Adrenal gland (tissue), 12 donors: ENCODE results near the gene SDR42E2. TPM values are rescaled to one million over a fixed set of nuclear protein-coding genes. Genes with fewer than 3 reads are reported as not detected.
A peak's percentile ranks its signal among the peaks of the same experiment; 100 is the strongest.

ENCODE experiments used
- DNase-seq, 7 donors: peaks; one replicate each; pipeline ENCODE4 v3.0.0-alpha.2; 2019 to 2020
- H3K27ac ChIP-seq, 5 donors: fragments of 200-600 bp; sonication (generic) in 4 of 5; 1 replicate in 3 of 5; 2 replicates in 2 of 5; pipeline versions ENCODE4 v1.5.1 to v1.8.0; 2016 to 2020; ENCODE audit warnings: mild to moderate bottlenecking in 1 of 5
- H3K27me3 ChIP-seq: fragments of 200-600 bp; 2 replicates; pipeline ENCODE4 v1.8.0; 2021
- H3K36me3 ChIP-seq, 2 donors: fragments of 200-600 bp; replicated peaks in 1 of 2; 1 replicate in 1 of 2; 2 replicates in 1 of 2; pipeline versions ENCODE4 v1.5.1 to v1.8.0; 2018 to 2022
- H3K4me1 ChIP-seq, 2 donors: fragments of 200-600 bp; replicated peaks in 1 of 2; 1 replicate in 1 of 2; 2 replicates in 1 of 2; pipeline versions ENCODE4 v1.5.1 to v1.8.0; 2018 to 2021
- H3K4me3 ChIP-seq, 4 donors: fragments of 200-600 bp; sonication (generic) in 3 of 4; one replicate each; pipeline ENCODE4 v1.5.1; 2016 to 2018
- H3K9me3 ChIP-seq, 3 donors: fragments of 200-600 bp; sonication (generic) in 1 of 3; replicated peaks in 1 of 3; 1 replicate in 2 of 3; 2 replicates in 1 of 3; pipeline versions ENCODE4 v1.5.1 to v1.8.0; 2016 to 2021
- POLR2A ChIP-seq, 2 donors: fragments of 450-650 bp; IDR thresholded peaks; one replicate each; pipeline ENCODE4 v1.6.1; 2017; ENCODE audit warnings: antibody characterized with exemption in 2 of 2, mild to moderate bottlenecking in 2 of 2, moderate library complexity in 1 of 2
- WGBS, 4 donors: extraction: QIAGEN DNeasy Blood & Tissue Kit in 2 of 4; methylation state at CpG; one replicate each; pipeline versions ENCODE4 v1.1.5 to v1.1.7; 2013 to 2017; 5-methylcytosine and 5-hydroxymethylcytosine counted together
- intact Hi-C, 2 donors: fragments of 100-400 bp; cut with DNase I; formaldehyde crosslinking; loops; one replicate each; pipeline versions ENCODE4 v1.14.1 to v1.15.0; 2022 to 2023
- polyA plus RNA-seq, 3 donors: library from polyadenylated mRNA; stranded (reverse); fragments of 200-250 nt in 2 of 3; fragments of 350-450 nt in 1 of 3; fragmentation: Illumina TruSeq in 1 of 3; extraction: RNeasy Lipid Tissue Mini Kit (QIAGEN cat#74804) in 1 of 3; gene quantifications; one replicate each; pipeline ENCODE4 v1.2.3, GENCODE V29; 2013 to 2014
- total RNA-seq, 9 donors: library from RNA; depleted of rRNA in 4 of 9; stranded (reverse); fragments of >200 nt in 4 of 9; fragments of 120-200 nt in 1 of 9; fragmentation: NEBNext Ultra II Directional in 1 of 9; extraction: Animal tissue kit (Norgen Biotek cat#: 25700) in 1 of 9; gene quantifications; one replicate each; pipeline versions ENCODE4 v1.1.0 to v1.2.4, GENCODE V29; 2013 to 2023
- TF ChIP-seq, protein P1 (sequence below), 6 experiments: fragments of 450-650 bp in 4 of 6; fragments of 200-600 bp in 2 of 6; sonication (generic) in 1 of 6; IDR thresholded peaks; 1 replicate in 5 of 6; 2 replicates in 1 of 6; pipeline versions ENCODE4 v1.5.1 to v1.8.0; 2016 to 2021; ENCODE audit warnings: antibody characterized with exemption in 6 of 6, mild to moderate bottlenecking in 2 of 6, moderate library complexity in 1 of 6
- donor health status: healthy with polysubstance abuse.
- donor health status: Bipolar disorder and iron deficiency.
- donor health status: DM: yes; HTN: yes; CAD: no.
- donor health status: DM: no; HTN: no; CAD: no.
- donor health status: DM: no; HTN: no; CAD: no.
- donor health status: DM: yes; HTN: yes; CAD: no.

SDR42E2 gene
- total and polyA plus RNA-seq, 12 donors = 0.08 to 0.10 TPM; not detected in 10

DNA sequence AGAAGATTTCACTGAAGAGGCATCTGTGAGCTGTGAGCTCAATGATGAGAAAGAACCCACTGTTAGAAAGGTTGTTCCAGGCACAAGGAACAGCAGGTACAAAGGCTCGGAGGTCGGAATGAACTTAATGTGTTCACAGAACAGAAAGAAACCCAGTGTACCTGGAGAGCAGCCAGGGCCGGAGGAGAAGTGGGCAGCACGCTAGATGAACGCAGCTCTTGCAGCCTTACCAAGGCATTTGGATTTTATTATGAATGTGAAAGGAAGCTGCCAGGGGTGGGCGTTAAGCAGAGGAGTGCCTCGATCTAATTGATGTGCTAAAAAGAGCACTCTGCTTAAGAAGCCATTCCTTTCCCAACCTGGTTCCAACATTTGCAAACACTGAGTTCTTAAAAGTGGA, 62.8 kb downstream of the SDR42E2 start:
- WGBS, 4 donors = 74 to 88% (median 84%) methylated on average over 7 of the region's 7 CpGs
- H3K27me3 ChIP-seq = no peaks in the 10 kb centered on the region
- no peak for DNase-seq
- H3K4me1 ChIP-seq = peaks cover 0 to 15% of the 10 kb centered on the region in 2 donors
- no peak overlapping the region for H3K27ac ChIP-seq
- H3K9me3 ChIP-seq = no peaks in the 10 kb centered on the region
- H3K36me3 ChIP-seq = peaks cover 0 to 24% of the 10 kb centered on the region in 2 donors
- TF ChIP-seq, protein P1, sequence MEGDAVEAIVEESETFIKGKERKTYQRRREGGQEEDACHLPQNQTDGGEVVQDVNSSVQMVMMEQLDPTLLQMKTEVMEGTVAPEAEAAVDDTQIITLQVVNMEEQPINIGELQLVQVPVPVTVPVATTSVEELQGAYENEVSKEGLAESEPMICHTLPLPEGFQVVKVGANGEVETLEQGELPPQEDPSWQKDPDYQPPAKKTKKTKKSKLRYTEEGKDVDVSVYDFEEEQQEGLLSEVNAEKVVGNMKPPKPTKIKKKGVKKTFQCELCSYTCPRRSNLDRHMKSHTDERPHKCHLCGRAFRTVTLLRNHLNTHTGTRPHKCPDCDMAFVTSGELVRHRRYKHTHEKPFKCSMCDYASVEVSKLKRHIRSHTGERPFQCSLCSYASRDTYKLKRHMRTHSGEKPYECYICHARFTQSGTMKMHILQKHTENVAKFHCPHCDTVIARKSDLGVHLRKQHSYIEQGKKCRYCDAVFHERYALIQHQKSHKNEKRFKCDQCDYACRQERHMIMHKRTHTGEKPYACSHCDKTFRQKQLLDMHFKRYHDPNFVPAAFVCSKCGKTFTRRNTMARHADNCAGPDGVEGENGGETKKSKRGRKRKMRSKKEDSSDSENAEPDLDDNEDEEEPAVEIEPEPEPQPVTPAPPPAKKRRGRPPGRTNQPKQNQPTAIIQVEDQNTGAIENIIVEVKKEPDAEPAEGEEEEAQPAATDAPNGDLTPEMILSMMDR (IDR thresholded peaks at IDR 0.05) = no peak
- TF ChIP-seq POLR2A (IDR thresholded peaks at IDR 0.05) = no peak
- no peak overlapping the region for H3K4me3 ChIP-seq
- intact Hi-C loops = no loop called here

DNA sequence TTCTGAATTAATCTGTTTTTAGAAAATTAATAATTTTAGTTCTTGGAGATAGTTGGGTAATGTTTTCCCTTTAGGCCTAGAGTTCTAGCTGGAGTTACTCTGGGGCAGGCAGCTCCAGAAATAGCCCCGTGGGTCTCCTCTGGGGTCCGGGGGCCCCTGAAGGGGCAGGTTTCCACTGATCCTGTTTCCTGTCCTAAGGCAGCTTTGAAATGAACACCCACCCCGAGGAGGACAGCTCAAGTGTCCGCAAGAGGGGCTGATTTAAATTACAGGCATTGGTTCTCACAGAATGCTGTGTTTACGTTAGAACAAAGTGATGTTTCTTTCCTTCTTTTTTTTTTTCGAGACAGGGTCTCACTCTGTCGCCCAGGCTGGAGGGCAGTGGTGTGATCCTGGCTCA, 67.6 kb downstream of the SDR42E2 start:
- intact Hi-C loops = no loop called here
- H3K27ac ChIP-seq = no peak overlapping the region

DNA sequence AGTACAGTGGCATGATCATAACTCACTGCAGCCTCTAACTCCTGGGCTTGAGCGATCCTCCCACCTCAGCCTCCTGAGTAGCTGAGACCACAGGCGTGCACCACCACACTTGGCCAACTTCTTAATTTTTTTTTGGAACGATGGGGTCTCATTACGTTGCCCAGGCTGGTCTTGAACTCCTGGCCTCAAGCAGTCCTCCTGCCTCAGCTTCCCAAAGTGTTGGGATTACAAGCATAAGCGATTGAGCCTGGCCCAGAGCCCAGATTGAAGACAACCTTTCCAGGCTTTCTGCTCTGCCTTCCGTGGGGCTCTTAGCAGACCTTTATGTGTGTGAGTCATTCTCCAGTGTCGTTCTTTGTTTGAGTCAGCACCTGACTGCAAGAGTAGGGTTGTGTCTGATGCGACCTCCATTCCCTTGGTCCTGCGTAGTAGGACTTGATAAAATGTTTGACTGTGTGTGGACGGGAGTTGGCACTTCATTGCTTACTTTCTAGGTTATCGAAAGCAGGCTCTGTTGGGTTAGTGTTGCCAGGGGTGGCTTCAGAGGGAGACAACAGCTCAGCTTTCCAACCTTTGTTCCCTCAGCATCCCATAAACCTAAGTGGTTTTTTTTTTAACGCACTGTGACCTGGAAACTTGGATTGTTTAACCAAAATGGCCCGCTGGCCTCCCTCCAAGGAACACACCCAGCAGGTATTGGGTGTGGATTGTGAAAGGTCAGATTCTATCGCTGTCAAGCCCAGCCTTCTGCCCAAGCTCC, 70.2 kb downstream of the SDR42E2 start:
- H3K27ac ChIP-seq = no peak overlapping the region
- no peak overlapping the region for H3K4me3 ChIP-seq
- peaks cover 0 to 9% of the 10 kb centered on the region in 2 donors for H3K4me1 ChIP-seq
- WGBS, 4 donors = 72 to 75% (median 74%) methylated on average over 14 of the region's 14 CpGs
- H3K9me3 ChIP-seq = no peaks in the 10 kb centered on the region
- peaks cover 0 to 36% of the 10 kb centered on the region in 2 donors for H3K36me3 ChIP-seq
- TF ChIP-seq, protein P1 (IDR thresholded peaks at IDR 0.05) = no peak
- TF ChIP-seq POLR2A (IDR thresholded peaks at IDR 0.05) = no peak
- peak in 2 of 7 donors; percentile 15 to 33 for DNase-seq
- no peaks in the 10 kb centered on the region for H3K27me3 ChIP-seq
- intact Hi-C loops = no loop called here

More for the DNA sequence above, 67.6 kb downstream of the SDR42E2 start:
- no peak for TF ChIP-seq POLR2A (IDR thresholded peaks at IDR 0.05)
- TF ChIP-seq, protein P1 (IDR thresholded peaks at IDR 0.05) = no peak
- H3K27me3 ChIP-seq = no peaks in the 10 kb centered on the region
- H3K9me3 ChIP-seq = no peaks in the 10 kb centered on the region
- H3K4me1 ChIP-seq = no peaks in the 10 kb centered on the region
- H3K36me3 ChIP-seq = peaks cover 0 to 41% of the 10 kb centered on the region in 2 donors
- DNase-seq = no peak
- WGBS, 4 donors = 67 to 78% (median 71%) methylated on average over 7 of the region's 7 CpGs
- H3K4me3 ChIP-seq = no peak overlapping the region

DNA sequence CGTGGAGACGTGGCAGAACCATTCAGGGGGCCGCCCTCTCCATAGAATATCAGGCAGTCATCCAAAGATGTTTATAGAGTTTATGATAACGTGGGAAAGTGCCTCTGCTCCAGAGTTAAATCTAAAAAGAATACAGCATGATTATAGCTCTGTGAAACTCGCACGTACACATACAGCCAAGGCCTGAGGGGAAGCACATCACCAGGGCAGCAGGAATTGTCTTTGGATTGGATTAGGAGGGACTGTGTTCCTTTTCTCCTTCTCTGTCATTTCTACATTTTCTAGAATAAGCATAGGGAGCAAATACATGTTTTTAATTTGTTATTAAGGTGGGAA, 70.7 kb downstream of the SDR42E2 start:
- H3K36me3 ChIP-seq = peaks cover 0 to 33% of the 10 kb centered on the region in 2 donors
- TF ChIP-seq, protein P1 (IDR thresholded peaks at IDR 0.05) = no peak
- TF ChIP-seq POLR2A (IDR thresholded peaks at IDR 0.05) = no peak

More for the DNA sequence above, 70.7 kb downstream of the SDR42E2 start:
- Histone ChIP-seq H3K9me3 (no peaks in the 10 kb centered on the region), H3K27ac (no peak overlapping the region), H3K4me3 (no peak overlapping the region), H3K27me3 (no peaks in the 10 kb centered on the region), H3K4me1 (peaks cover 0 to 9% of the 10 kb centered on the region in 2 donors)
- intact Hi-C loops = no loop called here
- no peak for DNase-seq
- WGBS, 4 donors = 81 to 92% (median 85%) methylated on average over 6 of the region's 6 CpGs
